Measurements from ENCODE around the gene FOXD1.
"Not testable (repeated sequence)": the region's sequence is repeated elsewhere in the genome, so short reads cannot be mapped to it uniquely, and the experiment has no call there.

The FOXD1 gene

GRCh38 chr5:73459366-73459765 is 10.8 kb upstream of the FOXD1 start:
- DNase-seq: no peak

- DNase-seq: not testable (repeated sequence)
Measured at GRCh38 chr5:73456462-73456861, 7.9 kb upstream of the FOXD1 start.

- no peak for DNase-seq
Measured at GRCh38 chr5:73454379-73455036, 5.9 kb upstream of the FOXD1 start.

GRCh38 chr5:73452215-73452614 is 3.6 kb upstream of the FOXD1 start:
- DNase-seq: no peak

GRCh38 chr5:73451224-73452130 is 2.9 kb upstream of the FOXD1 start:
- peak; percentile 68 for DNase-seq

- no peak for DNase-seq
Measured at GRCh38 chr5:73450672-73451223, 2.2 kb upstream of the FOXD1 start.

- DNase-seq: no peak
Measured at GRCh38 chr5:73450137-73450536, 1.6 kb upstream of the FOXD1 start.

GRCh38 chr5:73447530-73448462 is 781 bp downstream of the FOXD1 start:
- no peak for DNase-seq

GRCh38 chr5:73446631-73447529 is 1.7 kb downstream of the FOXD1 start:
- no peak for DNase-seq

- DNase-seq: no peak
Measured at GRCh38 chr5:73445665-73446630, 2.6 kb downstream of the FOXD1 start.

GRCh38 chr5:73444499-73445438 is 3.8 kb downstream of the FOXD1 start:
- no peak for DNase-seq

- DNase-seq: no peak
Measured at GRCh38 chr5:73443829-73444498, 4.6 kb downstream of the FOXD1 start.

GRCh38 chr5:73442996-73443627 is 5.5 kb downstream of the FOXD1 start:
- DNase-seq: no peak

GRCh38 chr5:73442231-73442811 is 6.3 kb downstream of the FOXD1 start:
- no peak for DNase-seq

GRCh38 chr5:73441378-73441777 is 7.2 kb downstream of the FOXD1 start:
- DNase-seq: no peak

- no peak for DNase-seq
Measured at GRCh38 chr5:73440262-73440661, 8.3 kb downstream of the FOXD1 start.

GRCh38 chr5:73438645-73439470 is 9.7 kb downstream of the FOXD1 start:
- no peak for DNase-seq
